GM19238 (cell line): Measurements from ENCODE around the gene CCDC148.
"Not testable (repeated sequence)": the region's sequence is repeated elsewhere in the genome, so short reads cannot be mapped to it uniquely, and the experiment has no call there.

Source experiments
- DNase-seq: peaks from one replicate; pipeline ENCODE4 v3.0.0; 2011; ENCODE audit warnings: low spot score; ENCODE audit not compliant: insufficient read length

Gene CCDC148

GRCh38 chr2:158433716-158434115, 22.8 kb downstream of the CCDC148 start:
- not testable (repeated sequence) for DNase-seq

- DNase-seq, result no peak
Measured at GRCh38 chr2:158432117-158432516, 24.4 kb downstream of the CCDC148 start.

- no peak for DNase-seq
Measured at GRCh38 chr2:158414538-158414937, 42.0 kb downstream of the CCDC148 start.

- no peak for DNase-seq
Measured at GRCh38 chr2:158413581-158413980, 43.0 kb downstream of the CCDC148 start.

- DNase-seq, result no peak
Measured at GRCh38 chr2:158412206-158412605, 44.3 kb downstream of the CCDC148 start.

GRCh38 chr2:158411748-158412147, 44.8 kb downstream of the CCDC148 start:
- no peak for DNase-seq

GRCh38 chr2:158410132-158410531, 46.4 kb downstream of the CCDC148 start:
- DNase-seq, result no peak

- DNase-seq, result no peak
Measured at GRCh38 chr2:158407031-158407430, 49.5 kb downstream of the CCDC148 start.

- no peak for DNase-seq
Measured at GRCh38 chr2:158405341-158405740, 51.2 kb downstream of the CCDC148 start.

GRCh38 chr2:158403237-158403636, 53.3 kb downstream of the CCDC148 start:
- no peak for DNase-seq

- no peak for DNase-seq
Measured at GRCh38 chr2:158402665-158403064, 53.9 kb downstream of the CCDC148 start.

- DNase-seq, result no peak
Measured at GRCh38 chr2:158395166-158395565, 61.4 kb downstream of the CCDC148 start.

GRCh38 chr2:158394453-158394852, 62.1 kb downstream of the CCDC148 start:
- no peak for DNase-seq

- no peak for DNase-seq
Measured at GRCh38 chr2:158393886-158394285, 62.7 kb downstream of the CCDC148 start.

GRCh38 chr2:158392687-158393086, 63.9 kb downstream of the CCDC148 start:
- no peak for DNase-seq

- DNase-seq, result no peak
Measured at GRCh38 chr2:158391876-158392275, 64.7 kb downstream of the CCDC148 start.

- DNase-seq, result no peak
Measured at GRCh38 chr2:158391361-158391760, 65.2 kb downstream of the CCDC148 start.

GRCh38 chr2:158388159-158388558, 68.4 kb downstream of the CCDC148 start:
- DNase-seq, result no peak

GRCh38 chr2:158385646-158386045, 70.9 kb downstream of the CCDC148 start:
- DNase-seq, result no peak

- no peak for DNase-seq
Measured at GRCh38 chr2:158381978-158382377, 74.6 kb downstream of the CCDC148 start.

- no peak for DNase-seq
Measured at GRCh38 chr2:158381205-158381604, 75.3 kb downstream of the CCDC148 start.

GRCh38 chr2:158380746-158381145, 75.8 kb downstream of the CCDC148 start:
- no peak for DNase-seq

GRCh38 chr2:158378926-158379325, 77.6 kb downstream of the CCDC148 start:
- no peak for DNase-seq

GRCh38 chr2:158366342-158366741, 90.2 kb downstream of the CCDC148 start:
- DNase-seq, result no peak
